CD4-positive, alpha-beta T cell (primary cell): ENCODE data around the gene MGAT5. TPM values are rescaled to one million over a fixed set of nuclear protein-coding genes. Genes with fewer than 3 reads are reported as not detected.

Experiments used
- ATAC-seq: fragments of 200-7000 bp; cut with Tn5 transposase; one replicate; pipeline ENCODE4 v1.10.0; 2022; ENCODE audit warnings: mild to moderate bottlenecking; ENCODE audit not compliant: poor library complexity
- CTCF ChIA-PET: fragments of 350-600 bp; sonication (Branson Sonifier 250); formaldehyde crosslinking; loops from one replicate; lab custom pipeline; 2021; ENCODE audit warnings: antibody characterized with exemption, inconsistent platforms; lab: Charles Lee
- POLR2A ChIA-PET: fragments of 350-600 bp; sonication (Branson Sonifier 250); formaldehyde crosslinking; loops from one replicate; lab custom pipeline; 2021; ENCODE audit warnings: antibody characterized with exemption, inconsistent platforms; lab: Charles Lee
- DNase-seq, 14 experiments: peaks; one replicate each; pipeline ENCODE4 v3.0.0-alpha.2; 2013 to 2020; ENCODE audit warnings: mixed read lengths in 2 of 14
- H3K27ac ChIP-seq, 2 donors: one replicate each; pipeline versions ENCODE4 v1.5.1 to v1.7.0; 2013; ENCODE audit warnings: low read length in 2 of 2, low read depth in 1 of 2, mild to moderate bottlenecking in 1 of 2
- H3K27me3 ChIP-seq, 2 experiments: 1 replicate in 1 of 2; 2 replicates in 1 of 2; pipeline versions ENCODE4 v1.6.1 to v1.7.0; 2013; ENCODE audit warnings: low read length in 2 of 2, control low read depth in 1 of 2, mild to moderate bottlenecking in 1 of 2, moderate library complexity in 1 of 2; ENCODE audit not compliant: insufficient read depth in 2 of 2, control insufficient read depth in 1 of 2
- H3K36me3 ChIP-seq: one replicate; pipeline ENCODE4 v1.6.1; 2013; ENCODE audit warnings: low read length, control low read depth; ENCODE audit not compliant: insufficient read depth
- H3K4me1 ChIP-seq: one replicate; pipeline ENCODE4 v1.6.1; 2013; ENCODE audit warnings: low read length, control low read depth; ENCODE audit not compliant: insufficient read depth
- H3K4me3 ChIP-seq: one replicate; pipeline ENCODE4 v1.5.1; 2013; ENCODE audit warnings: mild to moderate bottlenecking, low read length, moderate library complexity
- H3K9me3 ChIP-seq, 2 experiments: 1 replicate in 1 of 2; 2 replicates in 1 of 2; pipeline versions ENCODE4 v1.6.1 to v1.7.0; 2013; ENCODE audit warnings: low read length in 2 of 2, mild to moderate bottlenecking in 2 of 2, control low read depth in 1 of 2, moderate library complexity in 1 of 2; ENCODE audit not compliant: control insufficient read depth in 1 of 2, insufficient read depth in 1 of 2
- H3K27ac Mint-ChIP-seq: one replicate; pipeline ENCODE4 v1.8.0; 2020; ENCODE audit warnings: mixed read lengths
- H3K27me3 Mint-ChIP-seq: one replicate; pipeline ENCODE4 v1.8.0; 2021; ENCODE audit warnings: mixed read lengths
- H3K36me3 Mint-ChIP-seq: one replicate; pipeline ENCODE4 v1.8.0; 2021; ENCODE audit warnings: low read depth, mixed read lengths
- H3K4me1 Mint-ChIP-seq: one replicate; pipeline ENCODE4 v1.8.0; 2021; ENCODE audit warnings: low read depth, mixed read lengths
- H3K4me3 Mint-ChIP-seq: one replicate; pipeline ENCODE4 v1.8.0; 2020; ENCODE audit warnings: mild to moderate bottlenecking, mixed read lengths
- H3K9me3 Mint-ChIP-seq: one replicate; pipeline ENCODE4 v1.8.0; 2020; ENCODE audit warnings: mixed read lengths
- intact Hi-C, 2 experiments: fragments of 100-400 bp; cut with DNase I in 1 of 2; cut with micrococcal nuclease in 1 of 2; formaldehyde crosslinking; loops; one replicate each; pipeline versions ENCODE4 v1.15.1 to v1.9.0; 2023 to 2025; cut with DNase I, micrococcal nuclease
- total RNA-seq, 174 experiments: library from RNA in 2 of 174; stranded (reverse) in 2 of 174; gene quantifications; one replicate each; pipeline ENCODE4 v1.2.3 and lab custom pipeline; 2021 to 2026
- TF ChIP-seq, protein P1 (sequence below): fragments of 200-600 bp; IDR thresholded peaks from one replicate; pipeline ENCODE4 v1.8.0; 2022; ENCODE audit warnings: antibody characterized with exemption, mild to moderate bottlenecking

MGAT5 gene
- total RNA-seq, 2 experiments from 2014 or later = 77.5 to 77.8 TPM

DNA sequence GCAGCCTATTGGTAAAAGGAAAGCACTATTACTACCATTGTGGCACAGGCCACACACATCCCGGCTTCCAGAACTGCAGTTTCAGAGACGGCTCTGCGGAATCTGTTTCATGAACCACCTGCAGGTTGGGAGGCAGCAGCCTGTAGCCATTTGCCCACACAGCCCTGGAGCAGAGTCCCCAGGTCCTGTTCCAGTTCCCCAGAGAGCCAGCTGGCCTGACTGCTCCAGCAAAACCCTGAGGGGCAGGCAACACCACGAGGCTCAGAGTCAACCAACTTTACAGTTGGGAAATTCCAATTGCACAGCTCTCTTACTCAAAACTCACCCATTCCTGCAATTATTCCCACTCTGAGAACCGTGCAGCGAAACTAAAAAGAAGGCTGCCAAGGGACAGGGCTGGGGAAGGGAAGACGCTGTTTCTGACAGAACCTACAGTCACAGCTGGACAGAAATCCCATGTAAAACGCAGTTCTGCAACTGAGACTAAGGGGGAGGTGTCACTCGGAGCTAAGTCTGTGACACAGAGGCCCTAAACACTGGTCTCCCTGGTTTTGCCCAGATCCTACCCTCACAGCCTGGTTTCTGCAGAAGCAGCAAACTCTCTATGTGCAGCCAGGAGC lies 245.5 kb downstream of the MGAT5 start:
- ATAC-seq (no peak), DNase-seq (no peak)
- Histone ChIP-seq H3K4me3 (no peak overlapping the region), H3K36me3 (no peaks in the 10 kb centered on the region), H3K4me1 (no peaks in the 10 kb centered on the region), H3K27me3 (peaks cover 0 to 6% of the 10 kb centered on the region in 2 experiments), H3K27ac (no peak overlapping the region), H3K9me3 (no peaks in the 10 kb centered on the region)
- H3K36me3 Mint-ChIP-seq = no peaks in the 10 kb centered on the region
- TF ChIP-seq, protein P1, sequence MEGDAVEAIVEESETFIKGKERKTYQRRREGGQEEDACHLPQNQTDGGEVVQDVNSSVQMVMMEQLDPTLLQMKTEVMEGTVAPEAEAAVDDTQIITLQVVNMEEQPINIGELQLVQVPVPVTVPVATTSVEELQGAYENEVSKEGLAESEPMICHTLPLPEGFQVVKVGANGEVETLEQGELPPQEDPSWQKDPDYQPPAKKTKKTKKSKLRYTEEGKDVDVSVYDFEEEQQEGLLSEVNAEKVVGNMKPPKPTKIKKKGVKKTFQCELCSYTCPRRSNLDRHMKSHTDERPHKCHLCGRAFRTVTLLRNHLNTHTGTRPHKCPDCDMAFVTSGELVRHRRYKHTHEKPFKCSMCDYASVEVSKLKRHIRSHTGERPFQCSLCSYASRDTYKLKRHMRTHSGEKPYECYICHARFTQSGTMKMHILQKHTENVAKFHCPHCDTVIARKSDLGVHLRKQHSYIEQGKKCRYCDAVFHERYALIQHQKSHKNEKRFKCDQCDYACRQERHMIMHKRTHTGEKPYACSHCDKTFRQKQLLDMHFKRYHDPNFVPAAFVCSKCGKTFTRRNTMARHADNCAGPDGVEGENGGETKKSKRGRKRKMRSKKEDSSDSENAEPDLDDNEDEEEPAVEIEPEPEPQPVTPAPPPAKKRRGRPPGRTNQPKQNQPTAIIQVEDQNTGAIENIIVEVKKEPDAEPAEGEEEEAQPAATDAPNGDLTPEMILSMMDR = no peak
- no peak overlapping the region for H3K27ac Mint-ChIP-seq
- H3K27me3 Mint-ChIP-seq = peaks cover 3% of the 10 kb centered on the region
- CTCF ChIA-PET = no interaction called here
- H3K4me3 Mint-ChIP-seq = no peak overlapping the region
- POLR2A ChIA-PET = no interaction called here
- H3K9me3 Mint-ChIP-seq = no peaks in the 10 kb centered on the region
- intact Hi-C loops = no loop called here
- H3K4me1 Mint-ChIP-seq = no peaks in the 10 kb centered on the region

DNA sequence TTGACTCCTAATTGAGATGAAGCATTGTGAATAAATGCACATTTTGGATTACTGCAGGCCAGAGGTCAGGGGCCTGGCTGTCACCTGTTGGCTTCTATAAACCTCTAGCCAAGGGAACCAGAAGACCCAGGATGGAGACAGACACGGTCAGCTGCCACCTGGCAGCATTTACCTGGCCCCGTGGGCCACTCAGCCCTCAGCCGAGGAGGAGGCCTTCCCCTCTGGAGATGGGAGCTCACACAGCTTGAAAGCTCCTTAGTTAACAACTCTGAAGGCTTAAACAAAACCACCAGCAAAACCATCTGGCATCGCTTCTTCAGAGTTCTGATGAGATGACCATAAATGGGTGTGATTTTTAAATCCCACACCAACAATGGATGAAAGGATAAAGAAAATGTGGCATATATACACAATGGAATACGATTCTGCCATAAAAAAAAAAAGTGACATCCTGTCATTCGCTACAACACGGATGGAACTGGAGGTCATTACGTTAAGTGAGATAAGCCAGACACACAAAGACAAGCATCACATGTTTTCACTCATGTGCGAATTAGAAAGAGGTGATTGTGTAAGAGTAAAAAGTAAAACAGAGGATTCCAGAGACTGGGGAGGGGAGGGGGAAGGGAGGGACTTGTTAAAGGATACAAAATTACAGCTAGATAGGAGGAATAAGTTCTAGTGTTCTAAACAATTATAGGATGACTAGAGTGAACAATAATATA lies 246.5 kb downstream of the MGAT5 start:
- Mint-ChIP-seq H3K27me3 (no peaks in the 10 kb centered on the region), H3K9me3 (no peaks in the 10 kb centered on the region), H3K4me1 (no peaks in the 10 kb centered on the region), H3K36me3 (no peaks in the 10 kb centered on the region), H3K4me3 (no peak overlapping the region), H3K27ac (no peak overlapping the region)
- H3K4me3 ChIP-seq = no peak overlapping the region
- peaks cover 0 to 3% of the 10 kb centered on the region in 2 experiments for H3K27me3 ChIP-seq
- H3K4me1 ChIP-seq = no peaks in the 10 kb centered on the region
- TF ChIP-seq, protein P1 = no peak
- CTCF ChIA-PET = interaction anchor here (0.6 kb wide), 1 partner anchor 174 kb away, joined by 3 read pairs; no protein-coding TSS in a partner anchor
- no peaks in the 10 kb centered on the region for H3K36me3 ChIP-seq
- H3K27ac ChIP-seq = no peak overlapping the region
- H3K9me3 ChIP-seq = no peaks in the 10 kb centered on the region
- ATAC-seq (no peak), DNase-seq (no peak)
- intact Hi-C loops = no loop called here
- POLR2A ChIA-PET = no interaction called here

DNA sequence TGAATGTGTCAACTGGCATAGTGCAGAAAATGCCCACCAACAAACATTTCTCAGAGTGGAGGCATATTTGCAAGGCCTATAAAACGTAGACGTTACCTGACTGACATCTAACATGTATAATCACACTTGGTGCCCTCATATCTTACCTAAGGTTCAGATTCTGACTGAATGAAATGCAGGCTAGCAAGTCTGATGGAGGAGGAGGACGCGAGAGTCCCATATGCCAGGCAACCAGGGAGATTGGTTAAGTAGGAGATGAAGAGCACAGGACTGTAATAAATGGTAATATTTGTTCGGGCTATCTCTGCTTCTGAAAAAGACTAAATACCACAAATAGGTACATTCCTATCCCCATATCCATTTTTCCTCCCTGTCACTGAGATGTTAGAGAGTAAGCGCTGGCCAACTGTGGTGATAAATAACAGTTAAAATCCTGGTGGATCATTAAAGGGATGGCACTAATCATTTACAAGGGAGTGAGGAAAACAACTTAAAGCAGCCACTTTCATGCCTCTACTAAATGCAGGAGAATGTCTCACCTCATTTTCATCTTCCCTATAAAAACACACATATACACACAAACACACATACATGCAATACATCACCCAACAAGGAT lies 247.7 kb downstream of the MGAT5 start:
- no peak for ATAC-seq
- intact Hi-C loops = no loop called here
- no peak overlapping the region for H3K27ac Mint-ChIP-seq
- H3K27me3 Mint-ChIP-seq = no peaks in the 10 kb centered on the region
- no peak overlapping the region for H3K4me3 Mint-ChIP-seq
- Histone ChIP-seq H3K4me3 (no peak overlapping the region), H3K9me3 (no peaks in the 10 kb centered on the region), H3K27me3 (no peaks in the 10 kb centered on the region), H3K27ac (no peak overlapping the region), H3K4me1 (no peaks in the 10 kb centered on the region), H3K36me3 (no peaks in the 10 kb centered on the region)
- no peaks in the 10 kb centered on the region for H3K36me3 Mint-ChIP-seq
- no peaks in the 10 kb centered on the region for H3K9me3 Mint-ChIP-seq
- no peaks in the 10 kb centered on the region for H3K4me1 Mint-ChIP-seq
- ChIA-PET POLR2A (no interaction called here), CTCF (no interaction called here)
- no peak for DNase-seq
- TF ChIP-seq, protein P1 = no peak
